ENCODE results near the gene TMEM186. TPM values are rescaled to one million over a fixed set of nuclear protein-coding genes. Genes with fewer than 3 reads are reported as not detected.
"Not testable (repeated sequence)": the region's sequence is repeated elsewhere in the genome, so short reads cannot be mapped to it uniquely, and the experiment has no call there.

The TMEM186 gene
- total RNA-seq, 1 donor from 2014 or later, result 11.8 TPM

- no peaks in the 10 kb centered on the region for H3K9me3 Mint-ChIP-seq
- no peaks in the 10 kb centered on the region for H3K27me3 Mint-ChIP-seq (ENCODE audit: low read depth)
- DNase-seq (ENCODE audit: low read depth, low spot score), result no peak
- peaks cover 4% of the 10 kb centered on the region for H3K36me3 Mint-ChIP-seq (ENCODE audit: low read depth)
- no peak overlapping the region for H3K27ac Mint-ChIP-seq (ENCODE audit: unreplicated experiment)
- no peak for TF ChIP-seq CTCF (conservative IDR thresholded peaks at IDR 0.05)
- no peak overlapping the region for H3K4me3 Mint-ChIP-seq
- peaks cover under 1% of the 10 kb centered on the region for H3K4me1 Mint-ChIP-seq
These were observed 6.9 kb upstream of the TMEM186 start for GRCh38 chr16:8804313-8804712.

DNA sequence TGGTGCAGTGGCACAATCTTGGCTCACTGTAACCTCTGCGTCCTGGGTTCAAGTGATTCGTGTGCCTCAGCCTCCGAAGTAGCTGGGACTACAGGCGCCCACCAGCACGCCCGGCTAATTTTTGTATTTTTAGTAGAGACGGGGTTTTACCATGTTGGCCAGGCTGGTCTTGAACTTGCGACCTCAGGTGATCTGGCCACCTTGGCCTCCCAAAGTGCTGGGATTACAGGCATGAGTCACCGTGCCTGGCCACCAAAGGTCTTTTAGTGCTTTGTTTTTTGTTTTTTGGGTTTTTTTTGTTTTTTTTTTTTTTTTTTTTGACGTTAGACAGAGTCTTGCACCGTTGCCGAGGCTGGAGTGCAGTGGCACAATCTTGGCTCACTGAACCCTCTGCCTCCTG, 6.3 kb upstream of the TMEM186 start:
- not testable (repeated sequence) for H3K27me3 Mint-ChIP-seq (ENCODE audit: low read depth); H3K27ac Mint-ChIP-seq (ENCODE audit: unreplicated experiment); H3K36me3 Mint-ChIP-seq (ENCODE audit: low read depth); DNase-seq (ENCODE audit: low read depth, low spot score); H3K4me3 Mint-ChIP-seq; H3K4me1 Mint-ChIP-seq; H3K9me3 Mint-ChIP-seq

- no peak overlapping the region for H3K27ac Mint-ChIP-seq (ENCODE audit: unreplicated experiment)
- TF ChIP-seq CTCF (conservative IDR thresholded peaks at IDR 0.05), result no peak
These were observed 4.3 kb upstream of the TMEM186 start for GRCh38 chr16:8801701-8802100.

DNA sequence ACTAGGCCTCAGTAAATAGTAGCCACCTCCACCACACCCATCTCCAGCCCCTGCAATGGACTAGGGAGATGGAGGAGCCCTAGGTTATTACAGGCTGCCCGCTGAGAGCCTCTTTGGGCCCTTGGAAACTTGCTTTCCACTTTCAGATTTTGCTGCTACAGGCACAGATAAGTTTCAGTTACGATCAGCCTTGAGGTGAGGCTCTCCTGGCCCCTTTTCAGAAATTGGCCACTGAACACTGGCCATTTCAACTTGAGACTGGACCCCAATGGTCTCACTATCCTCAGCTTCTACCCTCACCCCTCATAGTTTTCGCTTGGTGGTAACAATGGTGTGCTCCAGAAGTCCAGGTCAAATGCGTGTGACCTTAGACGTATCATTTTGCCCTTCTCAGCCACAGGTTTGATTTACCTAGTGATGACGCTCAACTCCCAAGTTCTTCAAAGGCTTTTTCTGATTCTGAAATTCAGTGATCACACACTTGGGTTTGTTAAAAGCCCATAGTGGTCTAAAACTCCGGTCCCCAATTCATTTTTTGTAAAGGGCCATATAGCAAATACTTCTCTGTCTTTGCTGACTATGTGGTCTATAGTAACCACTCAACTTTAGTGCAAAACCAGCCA, 1.2 kb upstream of the TMEM186 start:
- H3K36me3 Mint-ChIP-seq (ENCODE audit: low read depth), result no peaks in the 10 kb centered on the region
- peak overlapping the region; percentile 16 for H3K27ac Mint-ChIP-seq (ENCODE audit: unreplicated experiment)
- H3K9me3 Mint-ChIP-seq, result no peaks in the 10 kb centered on the region
- no peak for TF ChIP-seq CTCF (conservative IDR thresholded peaks at IDR 0.05)
- H3K4me1 Mint-ChIP-seq, result peaks cover 35% of the 10 kb centered on the region
- H3K4me3 Mint-ChIP-seq, result peak overlapping the region; percentile 98
- no peaks in the 10 kb centered on the region for H3K27me3 Mint-ChIP-seq (ENCODE audit: low read depth)
- DNase-seq (ENCODE audit: low read depth, low spot score), result no peak

More at GRCh38 chr16:8801701-8802100, 4.3 kb upstream of the TMEM186 start:
- Mint-ChIP-seq H3K27me3 (ENCODE audit: low read depth) (no peaks in the 10 kb centered on the region), H3K4me3 (peak overlapping the region; percentile 3), H3K36me3 (ENCODE audit: low read depth) (no peaks in the 10 kb centered on the region), H3K9me3 (no peaks in the 10 kb centered on the region), H3K4me1 (peaks cover 26% of the 10 kb centered on the region)
- no peak for DNase-seq (ENCODE audit: low read depth, low spot score)

- Mint-ChIP-seq H3K4me1 (peaks cover 35% of the 10 kb centered on the region), H3K27ac (ENCODE audit: unreplicated experiment) (no peak overlapping the region), H3K9me3 (no peaks in the 10 kb centered on the region), H3K36me3 (ENCODE audit: low read depth) (no peaks in the 10 kb centered on the region), H3K4me3 (peak overlapping the region; percentile 98), H3K27me3 (ENCODE audit: low read depth) (no peaks in the 10 kb centered on the region)
- no peak for TF ChIP-seq CTCF (conservative IDR thresholded peaks at IDR 0.05)
- no peak for DNase-seq (ENCODE audit: low read depth, low spot score)
These were observed 712 bp upstream of the TMEM186 start for GRCh38 chr16:8798174-8798527.

GRCh38 chr16:8796469-8797363, 723 bp downstream of the TMEM186 start:
- no peak for TF ChIP-seq CTCF (conservative IDR thresholded peaks at IDR 0.05)
- H3K4me3 Mint-ChIP-seq, result peak overlapping the region; percentile 98
- H3K9me3 Mint-ChIP-seq, result no peaks in the 10 kb centered on the region
- DNase-seq (ENCODE audit: low read depth, low spot score), result no peak
- H3K36me3 Mint-ChIP-seq (ENCODE audit: low read depth), result no peaks in the 10 kb centered on the region
- no peaks in the 10 kb centered on the region for H3K27me3 Mint-ChIP-seq (ENCODE audit: low read depth)
- H3K27ac Mint-ChIP-seq (ENCODE audit: unreplicated experiment), result peak overlapping the region; percentile 95
- H3K4me1 Mint-ChIP-seq, result peaks cover 43% of the 10 kb centered on the region

Measured in neural crest cell (in vitro differentiated cells).